G401.6 (cell line): ENCODE results near the gene HCN3.
"Not testable (repeated sequence)": the region's sequence is repeated elsewhere in the genome, so short reads cannot be mapped to it uniquely, and the experiment has no call there.

ENCODE experiments used
- FAIRE-seq: peaks from 2 replicates; lab custom pipeline; 2012; peaks lifted over from hg19 to GRCh38; lab: Jason Lieb, UNC

Gene HCN3

GRCh38 chr1:155285063-155285462 lies 7.8 kb downstream of the HCN3 start:
- no peak for FAIRE-seq

GRCh38 chr1:155285631-155286044 lies 8.4 kb downstream of the HCN3 start:
- FAIRE-seq = no peak

GRCh38 chr1:155286544-155286943 lies 9.3 kb downstream of the HCN3 start:
- FAIRE-seq = no peak

GRCh38 chr1:155287987-155288543 lies 10.8 kb downstream of the HCN3 start:
- FAIRE-seq = no peak

- FAIRE-seq = not testable (repeated sequence)
Measured at GRCh38 chr1:155291006-155291405, 13.7 kb downstream of the HCN3 start.

GRCh38 chr1:155293086-155293749 lies 16.0 kb downstream of the HCN3 start:
- FAIRE-seq = no peak

GRCh38 chr1:155294520-155295182 lies 17.4 kb downstream of the HCN3 start:
- FAIRE-seq = no peak

GRCh38 chr1:155295183-155295941 lies 18.1 kb downstream of the HCN3 start:
- no peak for FAIRE-seq

GRCh38 chr1:155295942-155296267 lies 18.6 kb downstream of the HCN3 start:
- no peak for FAIRE-seq

- no peak for FAIRE-seq
Measured at GRCh38 chr1:155296661-155297060, 19.4 kb downstream of the HCN3 start.

GRCh38 chr1:155297384-155297783 lies 20.1 kb downstream of the HCN3 start:
- FAIRE-seq = no peak

- no peak for FAIRE-seq
Measured at GRCh38 chr1:155300024-155300423, 22.8 kb downstream of the HCN3 start.

GRCh38 chr1:155300553-155301329 lies 23.5 kb downstream of the HCN3 start:
- FAIRE-seq = no peak

- FAIRE-seq = no peak
Measured at GRCh38 chr1:155301342-155301841, 24.1 kb downstream of the HCN3 start, which contains the start of gene PKLR. PKLR (minus strand) TSS chr1:155301438; CDS start chr1:155301395, 43 bp downstream.

- no peak for FAIRE-seq
Measured at GRCh38 chr1:155304558-155305063, 27.3 kb downstream of the HCN3 start.

- no peak for FAIRE-seq
Measured at GRCh38 chr1:155305881-155306391, 28.7 kb downstream of the HCN3 start.

GRCh38 chr1:155307247-155307740 lies 30.0 kb downstream of the HCN3 start:
- FAIRE-seq = no peak

- FAIRE-seq = peak; percentile 98
Measured at GRCh38 chr1:155308493-155309422, 31.5 kb downstream of the HCN3 start, which contains the start of gene FDPS. FDPS (plus strand) TSS chr1:155308866; CDS start chr1:155309790, 924 bp downstream.

GRCh38 chr1:155309423-155310021 lies 32.3 kb downstream of the HCN3 start:
- no peak for FAIRE-seq

GRCh38 chr1:155313261-155313660 lies 36.0 kb downstream of the HCN3 start:
- FAIRE-seq = no peak
